HG03108 (cell line): ENCODE results near the gene PCID2.

Experiments
- ATAC-seq: cut with Tn5 transposase; IDR thresholded peaks from one replicate; pipeline ENCODE4 v1.9.1; 2021; ENCODE audit warnings: moderate library complexity; ENCODE audit not compliant: unreplicated experiment

PCID2 gene

DNA sequence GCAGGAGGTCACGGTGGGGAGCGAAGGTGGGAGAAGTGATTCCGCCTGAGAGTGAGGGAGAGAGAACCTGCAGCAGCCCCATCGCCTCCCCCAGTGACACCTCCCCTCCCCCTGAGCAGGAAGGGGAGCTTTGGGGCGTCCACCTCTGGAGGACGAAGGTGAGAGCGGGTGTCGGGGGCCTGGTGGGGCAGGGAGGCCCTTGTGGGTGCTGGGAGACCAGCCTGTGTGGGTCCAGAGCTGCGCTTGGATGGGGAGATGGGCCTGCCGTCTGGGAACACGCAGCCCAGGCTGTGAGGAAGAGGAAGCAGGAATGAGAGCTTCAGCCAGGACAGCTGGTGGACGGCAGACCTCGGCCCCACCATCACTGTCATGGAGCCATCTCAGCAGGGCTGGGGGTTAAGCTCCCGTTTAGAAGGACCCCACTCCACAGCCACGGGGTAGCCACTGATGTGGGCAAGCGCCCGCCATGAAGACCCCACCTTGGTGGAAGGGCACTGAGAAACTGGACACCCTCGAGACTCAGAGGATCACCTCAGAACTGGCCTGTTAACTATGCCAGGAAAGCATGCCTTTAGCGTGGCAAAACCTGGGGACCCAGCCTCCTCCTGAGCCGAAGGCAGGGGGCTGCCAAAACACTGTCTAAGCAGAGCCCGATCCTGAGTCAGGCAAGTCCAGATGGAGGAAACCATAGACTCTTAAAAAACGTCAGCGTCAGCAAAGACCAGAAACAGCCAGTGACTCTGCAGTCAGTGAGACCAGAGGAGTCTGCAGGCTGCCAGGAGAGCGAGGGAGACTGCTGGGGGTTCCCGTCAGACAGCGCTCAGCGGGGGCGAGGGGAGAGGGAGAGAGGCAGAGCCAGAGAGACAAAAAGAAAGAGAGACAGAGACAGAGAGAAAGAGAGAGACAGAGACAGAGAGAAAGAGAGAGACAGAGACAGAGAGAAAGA is 56.5 kb downstream of the PCID2 start:
- no peak for ATAC-seq

DNA sequence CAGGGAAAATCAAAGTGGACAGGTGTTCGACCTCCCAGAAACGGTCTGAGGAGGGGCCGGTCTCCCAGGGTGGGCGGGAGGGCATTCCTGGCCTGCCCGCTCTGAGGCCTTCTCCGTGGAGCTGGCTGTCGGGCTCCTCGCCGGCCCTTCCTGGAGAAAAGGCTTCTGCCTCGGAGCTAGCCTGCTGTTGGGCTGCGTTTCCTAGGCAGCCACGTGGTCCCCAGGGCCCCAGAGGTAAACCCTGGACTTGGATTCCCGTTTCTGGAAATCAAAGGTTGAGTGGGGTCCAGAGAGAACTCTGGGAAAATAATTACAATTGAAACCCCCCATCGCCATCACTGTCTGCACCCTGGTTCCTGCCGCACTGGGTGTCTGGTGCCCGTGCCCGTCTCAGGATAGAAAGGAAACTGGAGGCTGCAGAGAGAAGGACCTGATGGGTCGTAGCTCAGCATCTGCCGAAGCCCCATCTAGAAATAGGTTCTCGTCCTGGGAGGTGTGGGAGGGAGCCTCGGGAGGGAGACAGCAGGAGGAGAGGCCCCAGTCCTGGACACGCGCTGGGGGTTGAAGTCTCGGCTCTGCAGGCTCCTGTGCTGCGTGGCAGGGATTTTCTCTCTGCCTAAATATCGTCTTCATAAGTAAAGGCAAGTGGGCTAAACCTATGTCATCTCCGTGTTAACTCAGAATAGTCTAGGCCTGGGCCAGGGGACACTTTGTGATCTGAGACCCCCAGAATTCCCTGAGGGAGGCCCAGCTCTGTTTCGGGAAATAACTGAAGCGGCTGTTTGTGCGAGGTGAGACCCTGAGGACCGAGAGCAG is 57.7 kb downstream of the PCID2 start:
- ATAC-seq = no peak

DNA sequence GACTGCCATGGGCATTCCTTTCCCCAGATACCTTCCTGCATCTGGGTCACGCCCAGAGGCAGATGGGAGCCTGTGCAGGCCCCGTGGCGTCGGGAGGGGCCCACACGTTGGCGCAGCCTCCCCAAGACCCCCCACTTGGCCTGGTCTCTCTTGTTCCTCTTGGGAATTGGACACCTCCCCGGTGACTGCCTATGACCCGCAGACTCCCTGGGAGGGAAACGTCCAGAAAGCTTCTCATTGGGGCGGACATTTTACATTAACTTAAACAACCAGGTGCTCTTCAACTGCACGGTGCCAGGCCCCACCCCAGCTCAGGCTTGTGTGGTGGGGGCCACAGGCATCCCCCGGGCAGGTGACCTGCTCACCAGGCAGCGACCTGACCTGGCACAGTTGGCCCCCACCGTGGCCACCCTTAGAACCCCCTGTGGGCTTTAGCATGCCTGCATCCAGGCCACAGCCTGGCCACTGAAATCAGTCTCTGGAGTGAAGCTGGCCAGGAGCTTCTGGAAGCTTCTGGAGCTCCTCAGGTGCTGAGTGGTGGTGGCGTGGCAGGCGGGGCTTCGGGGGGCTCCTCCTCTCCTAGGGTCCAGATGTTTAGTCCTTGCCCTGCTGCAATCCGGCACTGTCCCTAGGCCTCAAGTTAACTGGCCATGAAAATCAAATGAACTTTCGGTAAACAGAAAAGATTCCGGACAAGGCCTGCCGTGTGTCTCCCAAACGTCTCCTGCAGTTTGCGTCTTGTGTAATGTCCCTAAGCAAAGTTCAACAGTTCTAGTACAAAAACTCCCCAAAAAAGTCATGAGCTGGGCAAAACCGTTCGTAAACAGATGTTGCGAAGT is 58.5 kb downstream of the PCID2 start:
- no peak for ATAC-seq

DNA sequence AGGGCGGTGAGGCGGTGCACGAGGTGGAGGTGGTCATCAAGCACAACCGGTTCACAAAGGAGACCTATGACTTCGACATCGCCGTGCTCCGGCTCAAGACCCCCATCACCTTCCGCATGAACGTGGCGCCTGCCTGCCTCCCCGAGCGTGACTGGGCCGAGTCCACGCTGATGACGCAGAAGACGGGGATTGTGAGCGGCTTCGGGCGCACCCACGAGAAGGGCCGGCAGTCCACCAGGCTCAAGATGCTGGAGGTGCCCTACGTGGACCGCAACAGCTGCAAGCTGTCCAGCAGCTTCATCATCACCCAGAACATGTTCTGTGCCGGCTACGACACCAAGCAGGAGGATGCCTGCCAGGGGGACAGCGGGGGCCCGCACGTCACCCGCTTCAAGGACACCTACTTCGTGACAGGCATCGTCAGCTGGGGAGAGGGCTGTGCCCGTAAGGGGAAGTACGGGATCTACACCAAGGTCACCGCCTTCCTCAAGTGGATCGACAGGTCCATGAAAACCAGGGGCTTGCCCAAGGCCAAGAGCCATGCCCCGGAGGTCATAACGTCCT is 59.4 kb downstream of the PCID2 start:
- no peak for ATAC-seq

DNA sequence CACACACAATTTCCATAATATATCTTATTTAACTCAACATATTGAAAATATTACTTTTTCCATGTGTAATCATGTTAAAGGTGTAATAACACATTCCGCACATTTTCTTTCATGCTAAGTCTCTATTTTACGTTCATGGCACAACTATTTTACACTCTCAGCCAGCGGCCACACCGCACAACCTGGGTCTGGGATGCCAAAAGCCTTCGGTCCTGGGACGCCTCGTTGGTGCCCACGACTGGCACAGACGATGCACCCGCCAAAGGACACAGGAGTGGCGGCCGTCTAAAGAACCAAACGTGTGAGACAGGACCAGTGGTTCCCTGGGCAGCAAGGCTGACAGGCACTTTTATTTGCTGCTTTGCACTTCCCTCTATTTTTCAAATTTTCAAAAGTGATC is 60.1 kb downstream of the PCID2 start:
- ATAC-seq = no peak

DNA sequence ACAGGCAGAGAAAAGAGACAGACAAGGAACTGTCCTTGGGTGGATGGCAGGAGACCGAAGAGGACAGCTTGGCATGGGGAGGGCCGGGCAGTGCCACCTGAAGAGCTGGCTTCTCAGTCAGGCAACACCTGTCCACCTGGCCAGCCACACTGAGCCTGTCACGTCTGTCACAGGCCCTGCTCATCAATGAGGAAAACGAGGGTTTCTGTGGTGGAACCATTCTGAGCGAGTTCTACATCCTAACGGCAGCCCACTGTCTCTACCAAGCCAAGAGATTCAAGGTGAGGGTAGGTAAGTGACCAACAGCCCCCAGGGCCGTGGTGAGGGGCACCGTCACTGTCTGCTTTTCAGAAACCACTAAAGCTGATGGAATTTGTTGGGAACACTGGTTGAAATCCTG is 61.3 kb downstream of the PCID2 start:
- ATAC-seq = no peak

DNA sequence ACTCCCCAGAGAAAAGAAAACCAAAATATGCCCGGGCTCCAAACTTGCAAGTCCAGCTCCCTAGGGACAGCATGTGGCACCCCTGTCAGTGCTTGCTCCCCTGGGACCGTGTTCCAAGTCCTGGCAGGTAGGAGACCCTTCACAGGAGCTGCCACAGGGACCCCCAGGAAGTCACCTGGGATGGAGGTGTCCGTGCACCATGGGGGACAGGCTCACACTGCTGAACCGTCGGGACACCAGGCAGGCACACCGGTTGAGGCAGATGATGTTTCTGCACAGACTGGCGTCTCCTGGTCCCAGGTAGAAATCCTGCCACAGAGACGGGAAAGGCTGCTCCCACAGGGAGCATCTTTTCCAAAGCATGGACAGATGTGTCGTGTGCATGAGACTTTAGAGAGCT is 61.7 kb downstream of the PCID2 start:
- ATAC-seq = no peak

DNA sequence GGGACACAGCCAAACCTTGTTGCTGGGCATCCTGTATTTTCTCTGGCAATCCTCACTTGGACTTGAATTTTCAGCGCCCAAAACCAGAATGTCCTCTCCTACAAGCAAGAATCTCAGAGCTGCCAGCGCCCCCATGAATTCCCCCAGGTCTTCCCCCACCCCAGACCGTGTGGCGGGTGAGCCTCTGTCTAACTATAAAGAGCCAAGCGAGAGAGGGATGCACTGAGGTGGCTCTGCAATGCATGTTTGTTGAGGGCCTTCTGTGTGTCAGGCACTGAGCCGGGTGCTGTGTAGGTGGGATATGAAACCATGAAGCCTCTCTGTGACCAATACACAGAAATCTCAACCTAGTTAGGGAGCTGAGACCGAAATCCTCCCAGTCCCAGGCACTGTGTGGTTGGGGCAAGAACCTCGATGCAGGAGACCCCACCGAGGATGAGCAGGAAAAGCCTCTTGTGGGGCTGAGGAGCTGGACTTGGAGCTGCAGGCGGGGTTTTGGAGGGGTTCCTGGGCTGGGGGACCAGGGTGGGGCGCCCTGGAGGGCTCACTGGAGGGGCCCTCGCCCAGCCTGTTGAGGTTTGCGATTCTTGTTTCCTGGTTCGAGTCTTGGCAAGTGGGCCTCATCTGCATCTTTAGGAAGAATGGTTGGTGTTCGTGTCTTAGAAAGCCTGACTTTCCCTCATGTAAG is 62.4 kb downstream of the PCID2 start:
- ATAC-seq = no peak

DNA sequence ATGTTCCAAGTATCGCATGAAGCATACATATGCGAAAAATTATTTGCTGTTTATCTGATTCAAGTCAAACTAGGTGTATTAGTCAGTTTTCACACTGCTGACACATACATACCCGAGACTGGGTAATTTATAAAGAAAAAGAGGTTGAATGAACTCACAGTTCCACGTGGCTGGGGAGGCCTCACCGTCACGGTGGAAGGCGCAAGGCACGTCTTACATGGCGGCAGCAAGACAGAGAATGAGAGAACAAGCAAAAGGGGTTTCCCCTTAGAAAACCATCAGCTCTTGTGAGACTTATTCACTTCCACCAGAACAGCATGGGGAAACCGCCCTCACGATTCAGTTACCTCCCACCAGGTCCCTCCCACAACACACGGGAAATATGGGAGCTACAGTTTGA is 63.0 kb downstream of the PCID2 start:
- ATAC-seq = no peak

DNA sequence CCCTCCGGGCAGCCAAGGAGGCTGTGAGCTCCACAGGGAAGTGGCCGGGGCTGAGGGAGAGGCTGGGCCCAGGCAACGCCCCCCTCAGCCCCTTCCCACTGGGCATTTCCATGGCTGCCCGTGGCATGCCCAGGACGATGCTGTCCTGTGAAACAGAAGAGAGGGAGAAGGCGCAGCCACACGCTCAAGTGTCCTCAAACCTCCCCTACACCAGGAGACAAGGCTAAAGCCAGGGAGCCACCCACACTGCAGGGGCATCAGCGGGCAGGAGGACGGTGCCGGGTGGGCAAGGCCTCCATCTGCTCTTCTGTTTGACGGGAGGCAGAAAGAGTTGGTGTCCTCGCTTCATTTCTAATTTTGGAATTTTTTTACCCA is 64.2 kb downstream of the PCID2 start:
- no peak for ATAC-seq

DNA sequence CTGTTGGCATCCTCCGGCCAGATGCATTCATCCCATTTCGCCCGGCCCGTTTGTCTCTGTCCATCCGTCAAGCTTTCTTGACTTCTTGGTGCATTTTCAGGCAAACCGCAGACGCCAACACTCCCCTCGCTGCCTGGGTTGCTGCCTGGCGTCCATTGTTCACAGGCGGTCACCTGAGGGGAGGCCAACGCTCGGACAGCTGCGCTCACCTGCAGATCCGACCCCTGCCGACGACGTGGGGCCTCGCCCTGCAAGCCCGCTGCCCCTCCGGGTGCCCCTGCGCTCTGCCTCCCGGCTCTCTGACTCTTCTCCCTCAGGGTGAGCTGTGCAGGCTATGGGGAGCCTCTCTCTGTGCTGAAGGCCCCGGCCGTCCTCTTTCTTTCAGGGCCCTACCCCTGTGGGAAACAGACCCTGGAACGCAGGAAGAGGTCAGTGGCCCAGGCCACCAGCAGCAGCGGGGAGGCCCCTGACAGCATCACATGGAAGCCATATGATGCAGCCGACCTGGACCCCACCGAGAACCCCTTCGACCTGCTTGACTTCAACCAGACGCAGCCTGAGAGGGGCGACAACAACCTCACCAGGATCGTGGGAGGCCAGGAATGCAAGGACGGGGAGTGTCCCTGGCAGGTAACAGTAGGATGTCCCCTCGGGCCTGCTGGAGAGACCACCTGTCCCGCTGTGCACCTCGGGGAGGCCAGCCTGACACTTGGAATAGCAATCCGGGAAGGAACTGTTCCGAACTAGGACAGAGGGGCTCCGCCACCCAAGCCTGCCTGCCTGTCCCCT is 64.8 kb downstream of the PCID2 start:
- ATAC-seq = no peak

DNA sequence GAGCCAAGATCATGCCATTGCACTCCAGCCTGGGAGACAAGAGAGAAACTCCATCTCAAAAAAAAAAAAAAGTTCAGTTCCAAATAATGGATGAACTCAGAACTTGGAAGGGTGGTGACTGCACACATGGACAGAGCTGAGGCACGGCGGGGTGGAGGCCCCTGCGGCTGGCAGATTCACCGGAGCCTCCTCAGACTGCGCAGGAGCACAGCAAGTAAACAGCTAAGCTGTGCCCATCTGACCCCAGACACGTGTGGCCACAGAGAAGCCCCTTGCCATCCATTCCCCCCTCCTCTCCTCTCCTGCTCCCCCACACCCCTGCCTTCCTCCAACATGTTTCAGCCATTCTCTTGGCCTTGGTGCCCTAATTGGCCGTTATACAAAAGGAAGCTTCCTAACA is 65.6 kb downstream of the PCID2 start:
- ATAC-seq = no peak

DNA sequence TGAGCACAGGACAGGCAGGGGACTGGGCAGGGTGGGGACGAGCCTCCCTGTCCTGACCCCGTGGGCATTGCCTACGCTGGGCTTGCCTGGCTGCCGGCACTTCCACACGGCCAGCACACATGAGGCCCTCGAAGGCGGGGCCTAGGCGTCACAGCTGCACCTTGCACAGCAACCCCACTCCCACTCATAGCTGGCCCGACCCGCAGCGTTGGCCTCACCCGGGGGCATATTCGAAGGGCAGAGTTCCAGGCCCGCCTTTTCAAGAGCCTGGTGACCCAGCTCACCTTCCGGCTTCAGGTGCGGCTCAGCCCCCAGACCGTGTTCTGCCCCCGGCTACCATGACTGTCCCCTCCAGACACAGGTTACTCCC is 66.9 kb downstream of the PCID2 start:
- ATAC-seq = no peak

DNA sequence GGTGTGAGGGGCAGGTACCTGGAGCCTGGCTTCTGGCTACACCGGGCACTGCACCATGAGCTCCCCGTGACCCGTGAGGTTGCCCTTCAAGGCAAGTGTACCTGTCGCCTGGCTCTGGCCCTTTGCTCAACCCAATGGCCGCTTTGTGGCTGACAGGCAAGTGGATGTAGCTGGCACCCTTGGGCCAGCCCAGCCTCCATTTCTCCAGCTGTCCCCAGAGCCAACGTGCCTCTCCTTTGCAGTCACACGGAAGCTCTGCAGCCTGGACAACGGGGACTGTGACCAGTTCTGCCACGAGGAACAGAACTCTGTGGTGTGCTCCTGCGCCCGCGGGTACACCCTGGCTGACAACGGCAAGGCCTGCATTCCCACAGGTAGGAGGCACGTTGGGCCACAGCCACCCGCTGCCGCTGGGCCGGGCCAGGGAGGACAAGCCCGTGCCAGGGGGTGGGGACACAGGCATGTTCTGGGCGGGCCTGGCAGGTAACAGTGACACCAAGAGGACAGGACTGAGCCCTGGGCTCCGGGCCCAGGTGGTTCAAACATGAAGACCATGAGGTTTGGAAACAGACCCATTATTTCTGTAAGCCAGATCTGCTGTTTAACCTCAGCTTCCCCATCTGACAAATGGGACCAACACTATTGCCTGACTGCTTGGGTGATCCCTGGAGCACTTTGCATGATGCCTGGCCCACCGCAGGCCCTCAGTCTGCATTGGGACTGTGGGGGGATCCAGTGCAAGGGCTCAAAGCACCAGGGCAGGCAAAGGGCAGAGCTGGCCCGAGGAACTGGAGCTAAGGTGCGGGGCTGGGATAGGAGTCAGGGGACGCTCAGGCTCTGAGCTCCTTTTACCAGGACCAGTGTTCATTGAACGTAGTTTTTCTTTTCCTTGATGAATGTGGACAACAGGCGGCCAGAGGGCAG is 67.5 kb downstream of the PCID2 start:
- no peak for ATAC-seq

DNA sequence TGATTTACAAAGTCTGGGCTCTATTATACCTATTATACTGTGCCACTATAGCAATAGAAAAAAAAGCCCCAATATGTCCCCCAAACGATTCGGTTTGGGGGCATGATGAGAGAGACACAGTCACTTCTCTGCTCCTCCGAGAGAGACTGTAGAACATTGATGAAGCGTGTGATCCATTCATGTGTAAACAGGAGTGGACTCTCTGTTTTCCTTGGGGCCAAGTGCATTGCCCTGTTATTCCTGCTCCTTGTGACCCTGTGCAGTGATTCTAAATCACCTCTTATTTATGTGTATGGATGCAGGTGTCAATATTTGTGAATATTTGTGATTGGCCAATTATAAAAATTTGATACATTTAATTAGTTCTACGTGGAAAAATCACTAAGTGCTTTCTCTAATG is 68.9 kb downstream of the PCID2 start:
- ATAC-seq = no peak

DNA sequence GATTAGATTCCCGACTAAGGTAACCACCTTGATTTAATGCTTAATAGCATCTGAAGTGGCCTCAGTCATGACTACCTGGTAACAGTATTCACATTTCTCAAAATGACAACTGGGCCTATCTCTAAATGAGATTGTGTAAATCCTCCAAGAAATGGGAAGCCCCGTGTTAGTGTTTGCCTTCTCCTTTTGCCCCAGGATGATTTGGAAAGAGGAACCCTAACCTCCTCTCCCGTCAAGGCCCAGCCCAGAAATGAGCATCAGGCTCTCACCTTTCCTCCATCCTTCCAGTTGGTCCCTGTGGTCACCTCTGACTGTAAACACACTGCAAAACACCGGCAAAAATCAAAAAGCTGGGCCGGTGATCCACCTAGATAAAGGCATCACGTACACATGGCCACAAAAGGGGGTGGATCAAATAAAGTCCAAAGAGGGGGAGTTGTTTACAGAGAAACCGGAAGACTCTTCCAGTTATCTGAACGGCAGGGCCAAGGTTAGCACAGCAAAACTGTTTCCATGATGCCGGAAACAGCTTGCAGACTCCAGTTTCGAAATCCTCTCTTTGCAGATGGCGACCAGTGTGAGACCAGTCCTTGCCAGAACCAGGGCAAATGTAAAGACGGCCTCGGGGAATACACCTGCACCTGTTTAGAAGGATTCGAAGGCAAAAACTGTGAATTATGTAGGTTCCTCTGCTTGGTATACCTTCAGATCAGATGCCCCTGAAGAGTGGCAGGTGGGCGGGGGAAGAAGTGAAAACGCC is 69.5 kb downstream of the PCID2 start:
- no peak for ATAC-seq

DNA sequence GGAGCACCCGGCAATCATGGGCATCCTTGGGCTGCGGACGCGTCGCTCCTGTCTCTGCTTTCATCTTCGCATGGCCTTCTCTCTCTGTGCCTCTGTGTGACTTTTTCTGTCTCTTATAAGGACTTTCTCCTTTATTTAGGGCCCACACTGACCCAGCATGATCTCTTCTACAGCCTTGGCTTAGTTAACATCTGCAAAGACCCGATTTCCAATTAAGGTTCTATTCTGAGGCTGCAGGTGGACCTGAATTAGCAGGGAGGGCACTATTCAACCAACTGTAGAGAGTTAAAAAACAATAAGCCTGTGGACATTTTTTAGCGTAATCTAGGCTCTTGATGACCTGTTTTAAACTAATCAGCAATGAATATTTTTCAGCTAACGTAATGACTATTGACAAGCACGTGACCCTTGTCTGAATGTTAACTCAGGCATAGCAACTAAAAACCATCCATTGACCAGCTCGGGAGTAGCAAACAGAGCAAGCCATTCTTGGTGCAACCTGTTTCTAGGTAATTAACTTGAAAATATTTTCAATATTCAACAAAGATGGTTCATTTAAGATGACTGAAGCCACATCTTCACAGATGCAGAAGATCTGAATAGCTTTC is 70.7 kb downstream of the PCID2 start:
- ATAC-seq = no peak
